IMR-90 (cell line): ENCODE data around the gene IL4R. TPM values are rescaled to one million over a fixed set of nuclear protein-coding genes. Genes with fewer than 3 reads are reported as not detected.

Experiments
- ATAC-seq: fragments of 200-7000 bp; cut with Tn5 transposase; 2 replicates; pipeline ENCODE4 v1.9.1; 2020; ENCODE audit warnings: low read depth, mild to moderate bottlenecking, moderate library complexity
- BruUV-seq: library from RNA; stranded (reverse); fragments of 400-500 nt; replicated peaks from 2 replicates; lab custom pipeline; 2021; lab: Mats Ljungman, UMichigan
- CTCF ChIA-PET: fragments of 300-600 bp; formaldehyde crosslinking; extraction: SDS; loops from one replicate; lab custom pipeline; 2021; ENCODE audit warnings: antibody characterized with exemption; lab: Yijun Ruan, JAX
- POLR2A ChIA-PET: fragments of 300-600 bp; sonication (Branson Sonifier 250); formaldehyde crosslinking; loops from one replicate; lab custom pipeline; 2022; ENCODE audit warnings: antibody characterized with exemption; ENCODE audit not compliant: unreplicated experiment; lab: Charles Lee
- DNase-seq: peaks from one replicate; pipeline ENCODE4 v3.0.0; 2013
- H2AFZ ChIP-seq: replicated peaks from 2 replicates; pipeline ENCODE3; 2013; ENCODE audit warnings: low read length, mild to moderate bottlenecking; ENCODE audit not compliant: poor library complexity
- H2AK5ac ChIP-seq: 2 replicates; pipeline ENCODE4 v1.6.1; 2013; ENCODE audit warnings: low read depth, low read length, inconsistent platforms
- H2AK9ac ChIP-seq: replicated peaks from 2 replicates; pipeline ENCODE3; 2013; ENCODE audit warnings: mild to moderate bottlenecking, low read depth, low read length, moderate library complexity; ENCODE audit not compliant: poor library complexity
- H2BK120ac ChIP-seq: 2 replicates; pipeline ENCODE4 v1.6.1; 2013; ENCODE audit warnings: low read depth, low read length, inconsistent platforms
- H2BK15ac ChIP-seq: 3 replicates; pipeline ENCODE4 v1.6.1; 2013; ENCODE audit warnings: low read depth, low read length, inconsistent platforms
- H2BK20ac ChIP-seq: 2 replicates; pipeline ENCODE4 v1.6.1; 2013; ENCODE audit warnings: low read depth, mild to moderate bottlenecking, inconsistent platforms, low read length, moderate library complexity
- H2BK5ac ChIP-seq: 2 replicates; pipeline ENCODE4 v1.6.1; 2013; ENCODE audit warnings: mild to moderate bottlenecking, low read depth, low read length, inconsistent platforms; ENCODE audit not compliant: poor library complexity, severe bottlenecking
- H3K14ac ChIP-seq: replicated peaks from 2 replicates; pipeline ENCODE4 v1.6.1; 2013; ENCODE audit warnings: low read depth, low read length, inconsistent platforms
- H3K18ac ChIP-seq: 2 replicates; pipeline ENCODE4 v1.6.1; 2013; ENCODE audit warnings: low read depth, low read length, control low read depth
- H3K23ac ChIP-seq: 2 replicates; pipeline ENCODE4 v1.6.1; 2013; ENCODE audit warnings: low read depth, low read length, inconsistent platforms
- H3K27ac ChIP-seq: 2 replicates; pipeline ENCODE4 v1.5.1; 2013; ENCODE audit warnings: mild to moderate bottlenecking, control low read depth, low read length; ENCODE audit not compliant: insufficient read depth
- H3K27me3 ChIP-seq: 2 replicates; pipeline ENCODE4 v1.6.1; 2013; ENCODE audit warnings: low read length; ENCODE audit not compliant: control insufficient read depth, insufficient read depth
- H3K36me3 ChIP-seq: 2 replicates; pipeline ENCODE4 v1.6.1; 2013; ENCODE audit warnings: low read length, mixed read lengths; ENCODE audit not compliant: control insufficient read depth, insufficient read depth
- H3K4ac ChIP-seq: 2 replicates; pipeline ENCODE4 v1.6.1; 2013; ENCODE audit warnings: low read depth, low read length, inconsistent platforms
- H3K4me1 ChIP-seq: 2 replicates; pipeline ENCODE4 v1.6.1; 2013; ENCODE audit warnings: low read length, mixed read lengths; ENCODE audit not compliant: control insufficient read depth, insufficient read depth
- H3K4me2 ChIP-seq: 2 replicates; pipeline ENCODE4 v1.6.1; 2013; ENCODE audit warnings: low read depth, mild to moderate bottlenecking, control low read depth, low read length, moderate library complexity
- H3K4me3 ChIP-seq: 2 replicates; pipeline ENCODE4 v1.5.1; 2013; ENCODE audit warnings: low read depth, mild to moderate bottlenecking, control low read depth, low read length, moderate library complexity; ENCODE audit not compliant: insufficient read depth
- H3K56ac ChIP-seq: 2 replicates; pipeline ENCODE4 v1.6.1; 2013; ENCODE audit warnings: low read length, inconsistent platforms; ENCODE audit not compliant: insufficient read depth; ENCODE audit errors: extremely low read depth
- H3K79me1 ChIP-seq, 2 experiments: 2 replicates each; pipeline ENCODE4 v1.6.1; 2013; ENCODE audit warnings: low read length in 2 of 2, inconsistent platforms in 1 of 2, low read depth in 1 of 2
- H3K9ac ChIP-seq: 2 replicates; pipeline ENCODE4 v1.6.1; 2013; ENCODE audit warnings: low read depth, low read length, control low read depth
- H3K9me1 ChIP-seq: 2 replicates; pipeline ENCODE4 v1.6.1; 2013; ENCODE audit warnings: low read length, inconsistent platforms; ENCODE audit not compliant: insufficient read depth
- H3K9me3 ChIP-seq: 2 replicates; pipeline ENCODE4 v1.6.1; 2013; ENCODE audit warnings: low read length; ENCODE audit not compliant: control insufficient read depth, insufficient read depth
- H4K20me1 ChIP-seq: 2 replicates; pipeline ENCODE4 v1.6.1; 2013; ENCODE audit warnings: low read length, inconsistent platforms; ENCODE audit not compliant: insufficient read depth
- H4K5ac ChIP-seq: 2 replicates; pipeline ENCODE4 v1.6.1; 2013; ENCODE audit warnings: mild to moderate bottlenecking, low read depth, low read length, control low read depth
- H4K8ac ChIP-seq, 2 experiments: 2 replicates each; pipeline ENCODE4 v1.6.1; 2013; ENCODE audit warnings: low read depth in 2 of 2, low read length in 2 of 2, control low read depth in 1 of 2, inconsistent platforms in 1 of 2
- H4K91ac ChIP-seq: 2 replicates; pipeline ENCODE4 v1.6.1; 2013; ENCODE audit warnings: low read depth, low read length, inconsistent platforms; ENCODE audit not compliant: insufficient read depth
- BHLHE40 ChIP-seq: fragments of 150-350 bp; IDR thresholded peaks from 2 replicates; pipeline ENCODE4 v1.6.1; 2016; ENCODE audit warnings: mild to moderate bottlenecking, low read depth, low read length
- CEBPB ChIP-seq: IDR thresholded peaks from 2 replicates; pipeline ENCODE4 v1.6.1; 2012; ENCODE audit warnings: low read depth, low read length, improper control_type of control experiment
- CHD1 ChIP-seq: IDR thresholded peaks from 2 replicates; pipeline ENCODE4 v1.6.1; 2012; ENCODE audit warnings: low read depth, low read length, improper control_type of control experiment
- CTCF ChIP-seq: conservative IDR thresholded peaks from 2 replicates; pipeline ENCODE4 v1.5.1; 2012; ENCODE audit warnings: mild to moderate bottlenecking, low read depth, low read length, improper control_type of control experiment
- ELK1 ChIP-seq: fragments of 150-350 bp; IDR thresholded peaks from 2 replicates; pipeline ENCODE4 v1.6.1; 2016; ENCODE audit warnings: low read depth, mild to moderate bottlenecking, low read length, moderate library complexity, borderline replicate concordance
- FOS ChIP-seq: fragments of 150-350 bp; IDR thresholded peaks from 2 replicates; pipeline ENCODE4 v1.6.1; 2016; ENCODE audit warnings: low read depth, low read length
- MAFK ChIP-seq: IDR thresholded peaks from 2 replicates; pipeline ENCODE4 v1.6.1; 2012; ENCODE audit warnings: low read depth, low read length, improper control_type of control experiment
- MAZ ChIP-seq: IDR thresholded peaks from 2 replicates; pipeline ENCODE4 v1.6.1; 2012; ENCODE audit warnings: low read depth, mild to moderate bottlenecking, low read length, improper control_type of control experiment, moderate library complexity, borderline replicate concordance
- MXI1 ChIP-seq: IDR thresholded peaks from 2 replicates; pipeline ENCODE4 v1.6.1; 2012; ENCODE audit warnings: low read depth, mild to moderate bottlenecking, low read length, moderate library complexity, borderline replicate concordance
- NFE2L2 ChIP-seq: fragments of 150-350 bp; IDR thresholded peaks from 2 replicates; pipeline ENCODE4 v1.6.1; 2016; ENCODE audit warnings: low read depth, mild to moderate bottlenecking, low read length
- POLR2A ChIP-seq: IDR thresholded peaks from 2 replicates; pipeline ENCODE4 v1.6.1; 2012; ENCODE audit warnings: mild to moderate bottlenecking, low read depth, low read length
- RAD21 ChIP-seq: IDR thresholded peaks from 2 replicates; pipeline ENCODE4 v1.6.1; 2012; ENCODE audit warnings: low read length, improper control_type of control experiment
- RCOR1 ChIP-seq: IDR thresholded peaks from 2 replicates; pipeline ENCODE4 v1.6.1; 2012; ENCODE audit warnings: mild to moderate bottlenecking, low read length, improper control_type of control experiment; ENCODE audit not compliant: insufficient replicate concordance
- RFX5 ChIP-seq: IDR thresholded peaks from 2 replicates; pipeline ENCODE4 v1.8.0; 2012; ENCODE audit warnings: low read depth, mild to moderate bottlenecking, low read length, moderate library complexity
- SMC3 ChIP-seq: fragments of 150-350 bp; IDR thresholded peaks from 2 replicates; pipeline ENCODE4 v1.6.1; 2016; ENCODE audit warnings: low read depth, mild to moderate bottlenecking, antibody characterized with exemption, low read length, moderate library complexity
- WGBS, 2 experiments: methylation state at CpG; one replicate each; pipeline versions ENCODE4 v1.1.5 to v1.1.7; 2013; ENCODE audit warnings: missing lambda C conversion rate in 2 of 2; ENCODE audit not compliant: insufficient read length in 1 of 2; ENCODE audit errors: extremely low coverage in 2 of 2; 5-methylcytosine and 5-hydroxymethylcytosine counted together
- dilution Hi-C: fragments of 300-500 bp; cut with HindIII; formaldehyde crosslinking; loops from one replicate; pipeline ENCODE4 v1.14.3; 2018; ENCODE audit warnings: low sequenced_read_pairs; ENCODE audit not compliant: unreplicated experiment
- in situ Hi-C: fragments of 300-500 bp; cut with MboI; formaldehyde crosslinking; loops from 3 replicates; pipeline ENCODE4 v1.14.3; 2019; ENCODE audit warnings: low sequenced_read_pairs, inconsistent platforms, mixed read lengths
- intact Hi-C: fragments of 100-400 bp; cut with micrococcal nuclease; formaldehyde crosslinking; loops from 2 replicates; pipeline ENCODE4 v1.10.0; 2022
- polyA plus RNA-seq, 3 experiments: library from polyadenylated mRNA; depleted of rRNA; stranded (reverse); fragments of >200 nt; gene quantifications; 2 replicates each; pipeline ENCODE4 v1.2.3, GENCODE V29; 2012; ENCODE audit warnings: low replicate concordance in 1 of 3
- total RNA-seq: library from RNA; depleted of rRNA; stranded (reverse); fragments of >200 nt; gene quantifications from 2 replicates; pipeline ENCODE4 v1.2.3, GENCODE V29; 2012
- TF ChIP-seq, protein P1 (sequence below): fragments of 150-350 bp; IDR thresholded peaks from 2 replicates; pipeline ENCODE4 v1.6.1; 2017; ENCODE audit warnings: mild to moderate bottlenecking, antibody characterized with exemption, low read length, low read depth

Gene IL4R
- total and polyA plus RNA-seq, 2 of the 4 experiments (the other 2 are of a cell fraction): 6.3 to 18.7 TPM

DNA sequence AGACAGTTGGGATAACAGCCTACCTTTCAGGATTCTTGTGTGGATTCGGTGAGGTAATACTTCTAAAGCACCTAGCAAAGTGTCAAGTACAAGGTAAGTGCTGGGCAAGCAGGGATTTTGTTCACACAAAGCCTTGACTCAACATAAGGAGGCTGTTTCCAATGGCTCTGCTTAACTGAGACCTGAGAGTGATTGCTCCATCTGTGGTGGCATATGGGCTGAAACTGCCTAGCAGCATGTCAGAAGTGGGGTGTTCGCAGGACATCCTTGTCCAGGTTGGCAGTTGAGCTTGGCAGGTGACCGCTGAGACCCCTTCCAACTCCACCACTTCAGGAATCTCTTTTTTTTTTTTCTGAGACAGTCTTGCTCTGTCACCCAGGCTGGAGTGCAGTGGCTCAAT, 19.8 kb downstream of the IL4R start:
- H3K27ac ChIP-seq: peak overlapping the region; percentile 25; the same call in 1 of the 2 replicates
- POLR2A ChIA-PET: no interaction called here
- intact Hi-C loops: no loop called here

More for the DNA sequence above, 19.8 kb downstream of the IL4R start:
- H2AFZ ChIP-seq: no peak overlapping the region
- dilution Hi-C loops (no loop called here), in situ Hi-C loops (no loop called here)
- ATAC-seq: no peak
- peak overlapping the region; percentile 81; the same call in 1 of the 2 replicates for H2AK5ac ChIP-seq
- H3K9me3 ChIP-seq: no peaks in the 10 kb centered on the region
- no peak overlapping the region for H2AK9ac ChIP-seq
- peak overlapping the region; percentile 1 to 51; a peak in 3 of 4 replicates for H4K8ac ChIP-seq
- H3K4me1 ChIP-seq: peaks cover 27% of the 10 kb centered on the region
- H3K4ac ChIP-seq: peak overlapping the region; percentile 74
- peak overlapping the region; percentile 84; the same call in 1 of the 3 replicates for H2BK15ac ChIP-seq
- peak overlapping the region; percentile 50 for H3K14ac ChIP-seq
- peak overlapping the region; percentile 52; the same call in 1 of the 2 replicates for H4K91ac ChIP-seq
- no peak overlapping the region for H3K56ac ChIP-seq
- H2BK5ac ChIP-seq: peak overlapping the region; percentile 51
- H3K18ac ChIP-seq: peak overlapping the region; percentile 74
- H2BK120ac ChIP-seq: peak overlapping the region; percentile 73; the same call in 1 of the 2 replicates
- peaks cover 5% of the 10 kb centered on the region; the same call in 1 of the 2 replicates for H4K20me1 ChIP-seq
- DNase-seq: no peak
- H3K9me1 ChIP-seq: peaks cover 34% of the 10 kb centered on the region
- H3K9ac ChIP-seq: no peak overlapping the region
- peaks cover 25 to 84% of the 10 kb centered on the region in 2 experiments for H3K79me1 ChIP-seq
- peak overlapping the region; percentile 81; the same call in 1 of the 2 replicates for H2BK20ac ChIP-seq
- H3K4me2 ChIP-seq: no peak overlapping the region
- WGBS, 2 experiments: no CpG with 5 or more reads among the region's 3 CpGs
- no peaks in the 10 kb centered on the region for H3K27me3 ChIP-seq
- BruUV-seq: no TSS peak
- H3K23ac ChIP-seq: peak overlapping the region; percentile 45; the same call in 1 of the 2 replicates
- no peak overlapping the region for H3K4me3 ChIP-seq
- CTCF ChIA-PET: no interaction called here
- peak overlapping the region; percentile 52; the same call in 1 of the 2 replicates for H4K5ac ChIP-seq
- TF ChIP-seq, protein P1, sequence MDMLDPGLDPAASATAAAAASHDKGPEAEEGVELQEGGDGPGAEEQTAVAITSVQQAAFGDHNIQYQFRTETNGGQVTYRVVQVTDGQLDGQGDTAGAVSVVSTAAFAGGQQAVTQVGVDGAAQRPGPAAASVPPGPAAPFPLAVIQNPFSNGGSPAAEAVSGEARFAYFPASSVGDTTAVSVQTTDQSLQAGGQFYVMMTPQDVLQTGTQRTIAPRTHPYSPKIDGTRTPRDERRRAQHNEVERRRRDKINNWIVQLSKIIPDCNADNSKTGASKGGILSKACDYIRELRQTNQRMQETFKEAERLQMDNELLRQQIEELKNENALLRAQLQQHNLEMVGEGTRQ: no peak
- TF ChIP-seq SMC3 (no peak), POLR2A (no peak), RFX5 (no peak), MAFK (no peak), BHLHE40 (no peak), CEBPB (no peak), ELK1 (no peak), CHD1 (no peak), MAZ (no peak), FOS (no peak), RAD21 (no peak), MXI1 (no peak), NFE2L2 (no peak), RCOR1 (no peak), CTCF (no peak)
- peaks cover 39% of the 10 kb centered on the region for H3K36me3 ChIP-seq
